DMS153 treated with DMSO at 0.1 percent for 48 hours (cell line): ENCODE measurements around the gene PDE1C.
A peak's percentile ranks its signal among the peaks of the same experiment; 100 is the strongest.

Source experiments
- DNase-seq: peaks from one replicate; lab custom pipeline; 2025; ENCODE audit not compliant: unreplicated experiment; lab: John Stamatoyannopoulos, UW

Gene PDE1C

GRCh38 chr7:32075612-32076011 is 5.4 kb upstream of the PDE1C start:
- DNase-seq: no peak

- no peak for DNase-seq
Measured at GRCh38 chr7:32074787-32075585, 4.8 kb upstream of the PDE1C start.

- DNase-seq: no peak
Measured at GRCh38 chr7:32073533-32073932, 3.3 kb upstream of the PDE1C start.

GRCh38 chr7:32072397-32072796 is 2.2 kb upstream of the PDE1C start:
- no peak for DNase-seq

- no peak for DNase-seq
Measured at GRCh38 chr7:32071466-32072091, 1.4 kb upstream of the PDE1C start.

- no peak for DNase-seq
Measured at GRCh38 chr7:32070051-32070405, 179 bp downstream of the PDE1C start.

GRCh38 chr7:32069116-32069650 is 1.0 kb downstream of the PDE1C start:
- DNase-seq: no peak

- no peak for DNase-seq
Measured at GRCh38 chr7:32068411-32069101, 1.7 kb downstream of the PDE1C start.

GRCh38 chr7:32066441-32066840 is 3.8 kb downstream of the PDE1C start:
- no peak for DNase-seq

GRCh38 chr7:32063614-32064013 is 6.6 kb downstream of the PDE1C start:
- no peak for DNase-seq

- peak; percentile 27 for DNase-seq
Measured at GRCh38 chr7:32062150-32062549, 8.1 kb downstream of the PDE1C start.

- no peak for DNase-seq
Measured at GRCh38 chr7:32061346-32061745, 8.9 kb downstream of the PDE1C start.

- DNase-seq: peak; percentile 58
Measured at GRCh38 chr7:32059289-32060011, 10.8 kb downstream of the PDE1C start.

GRCh38 chr7:32058002-32058401 is 12.2 kb downstream of the PDE1C start:
- DNase-seq: no peak

GRCh38 chr7:32056767-32057166 is 13.4 kb downstream of the PDE1C start:
- no peak for DNase-seq

- no peak for DNase-seq
Measured at GRCh38 chr7:32053204-32053603, 17.0 kb downstream of the PDE1C start.

- DNase-seq: no peak
Measured at GRCh38 chr7:32051128-32051527, 19.1 kb downstream of the PDE1C start.

- no peak for DNase-seq
Measured at GRCh38 chr7:32049599-32049998, 20.6 kb downstream of the PDE1C start.

GRCh38 chr7:32048970-32049491 is 21.2 kb downstream of the PDE1C start:
- DNase-seq: no peak

GRCh38 chr7:32047801-32048200 is 22.4 kb downstream of the PDE1C start:
- DNase-seq: no peak

GRCh38 chr7:32047075-32047474 is 23.1 kb downstream of the PDE1C start:
- DNase-seq: no peak
